Measurements from ENCODE around the gene SETD1B. TPM values are rescaled to one million over a fixed set of nuclear protein-coding genes. Genes with fewer than 3 reads are reported as not detected.
A peak's percentile ranks its signal among the peaks of the same experiment; 100 is the strongest.

The SETD1B gene
- total RNA-seq, 1 donor from 2014 or later: 1.8 TPM

DNA sequence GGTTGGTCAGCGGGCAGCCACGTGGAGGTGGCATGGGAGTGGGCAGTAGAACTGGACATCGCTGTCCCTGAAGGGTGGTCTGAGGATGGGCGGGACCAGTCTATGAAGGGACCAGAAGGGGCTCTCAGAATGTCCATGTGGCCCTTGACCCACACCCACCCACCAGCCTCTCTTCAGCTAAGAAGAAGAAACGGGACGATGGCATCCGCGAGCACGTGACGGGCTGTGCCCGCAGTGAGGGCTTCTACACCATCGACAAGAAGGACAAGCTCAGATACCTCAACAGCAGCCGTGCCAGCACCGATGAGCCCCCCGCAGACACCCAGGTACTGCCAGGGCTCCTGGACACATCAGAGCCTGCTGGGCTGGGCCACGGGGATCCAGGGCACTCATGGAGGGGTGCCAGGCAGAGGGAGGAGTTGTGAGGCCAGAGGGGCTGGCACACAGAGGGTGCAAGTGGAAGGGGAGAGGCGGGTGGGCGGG, 21.3 kb downstream of the SETD1B start:
- no peaks in the 10 kb centered on the region for H3K9me3 Mint-ChIP-seq
- Histone ChIP-seq H3K36me3 (no peaks in the 10 kb centered on the region), H3K4me3 (no peak overlapping the region), H3K4me2 (no peak overlapping the region), H2AFZ (replicated peaks) (no peak overlapping the region), H3F3A (ENCODE audit: low read depth) (no peaks in the 10 kb centered on the region), H4K20me1 (ENCODE audit: low read depth) (no peaks in the 10 kb centered on the region), H3K9me3 (ENCODE audit: low read depth) (no peaks in the 10 kb centered on the region), H3K27ac (no peak overlapping the region), H3K4me1 (no peaks in the 10 kb centered on the region), H3K27me3 (no peaks in the 10 kb centered on the region), H3K9ac (no peak overlapping the region), H3K79me2 (ENCODE audit: low read depth) (no peaks in the 10 kb centered on the region)
- peaks cover 25% of the 10 kb centered on the region for H3K36me3 Mint-ChIP-seq
- no peak overlapping the region for H3K27ac Mint-ChIP-seq
- TF ChIP-seq EZH2phosphoT487 (IDR thresholded peaks at IDR 0.05) (no peak), EZH2 (IDR thresholded peaks at IDR 0.05) (no peak)
- H3K4me3 Mint-ChIP-seq: no peak overlapping the region
- peaks cover 10% of the 10 kb centered on the region for H3K27me3 Mint-ChIP-seq (ENCODE audit: insufficient read depth, low read depth)
- DNase-seq (ENCODE audit: low spot score): no peak
- no peaks in the 10 kb centered on the region for H3K4me1 Mint-ChIP-seq

DNA sequence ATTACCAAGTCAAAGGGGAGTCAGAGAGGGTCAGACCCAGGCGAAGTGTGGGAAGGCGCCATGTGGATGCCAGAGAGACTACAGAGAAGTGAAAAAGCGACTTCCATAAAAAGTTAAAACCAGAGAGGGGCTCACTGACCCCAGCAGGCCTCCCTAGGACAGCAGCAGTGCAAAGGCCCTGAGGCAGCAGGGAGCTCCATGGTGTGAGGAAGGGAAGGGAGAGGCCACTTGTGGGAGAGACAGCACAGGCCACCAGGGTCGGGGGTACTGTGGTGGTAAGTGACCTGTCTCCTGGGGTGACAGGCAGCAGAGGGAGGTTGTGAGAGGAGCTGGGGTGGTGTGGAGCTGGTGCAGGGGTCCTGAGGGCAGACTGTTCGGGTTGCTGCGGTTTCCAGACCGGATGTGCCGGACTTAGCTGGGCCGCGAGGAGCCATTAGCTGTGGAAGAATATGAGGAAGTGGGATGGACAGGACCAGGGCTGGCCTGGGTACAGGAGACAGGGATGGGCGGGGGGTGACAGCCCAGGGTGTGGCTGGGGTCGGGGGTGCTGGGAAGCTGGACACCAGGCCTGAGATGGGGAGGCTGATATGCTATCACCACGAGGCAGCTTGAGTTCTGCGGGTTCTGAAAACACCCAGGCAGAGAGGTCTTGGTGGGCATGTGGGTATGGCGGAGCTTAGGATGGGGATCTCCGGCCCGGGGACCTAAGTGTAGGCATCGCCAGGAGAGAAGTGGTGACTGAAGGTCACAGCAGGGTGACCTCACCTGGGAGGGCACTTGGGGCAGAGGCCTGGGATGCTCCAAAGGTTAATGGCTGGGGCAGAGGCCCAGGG, 22.7 kb downstream of the SETD1B start:
- peaks cover 25% of the 10 kb centered on the region for H3K36me3 Mint-ChIP-seq
- TF ChIP-seq EZH2phosphoT487 (IDR thresholded peaks at IDR 0.05) (no peak), CTCF (IDR thresholded peaks at IDR 0.05) (no peak), EZH2 (IDR thresholded peaks at IDR 0.05) (no peak)

GRCh38 chr12:121827351-121828099, 23.7 kb downstream of the SETD1B start:
- no peaks in the 10 kb centered on the region for H3K4me1 Mint-ChIP-seq
- Histone ChIP-seq H4K20me1 (ENCODE audit: low read depth) (no peaks in the 10 kb centered on the region), H3K27ac (no peak overlapping the region), H3K27me3 (no peaks in the 10 kb centered on the region), H3F3A (ENCODE audit: low read depth) (no peaks in the 10 kb centered on the region), H2AFZ (replicated peaks) (no peak overlapping the region), H3K4me2 (no peak overlapping the region), H3K79me2 (ENCODE audit: low read depth) (no peaks in the 10 kb centered on the region), H3K4me3 (no peak overlapping the region), H3K9ac (no peak overlapping the region), H3K36me3 (no peaks in the 10 kb centered on the region), H3K9me3 (ENCODE audit: low read depth) (no peaks in the 10 kb centered on the region), H3K4me1 (no peaks in the 10 kb centered on the region)
- TF ChIP-seq EZH2phosphoT487 (IDR thresholded peaks at IDR 0.05): no peak
- no peak for TF ChIP-seq EZH2 (IDR thresholded peaks at IDR 0.05)
- no peak for TF ChIP-seq CTCF (IDR thresholded peaks at IDR 0.05)
- no peak overlapping the region for H3K4me3 Mint-ChIP-seq
- H3K36me3 Mint-ChIP-seq: peaks cover 27% of the 10 kb centered on the region
- no peak for DNase-seq (ENCODE audit: low spot score)
- no peaks in the 10 kb centered on the region for H3K9me3 Mint-ChIP-seq
- peaks cover 5% of the 10 kb centered on the region for H3K27me3 Mint-ChIP-seq (ENCODE audit: insufficient read depth, low read depth)
- H3K27ac Mint-ChIP-seq: peak overlapping the region; percentile 83

More for the DNA sequence above, 22.7 kb downstream of the SETD1B start:
- H3K79me2 ChIP-seq (ENCODE audit: low read depth): no peaks in the 10 kb centered on the region
- no peak overlapping the region for H3K27ac ChIP-seq
- Mint-ChIP-seq H3K4me1 (no peaks in the 10 kb centered on the region), H3K4me3 (no peak overlapping the region), H3K27me3 (ENCODE audit: insufficient read depth, low read depth) (peaks cover 7% of the 10 kb centered on the region), H3K27ac (peak overlapping the region; percentile 97), H3K9me3 (no peaks in the 10 kb centered on the region)
- H3K4me1 ChIP-seq: no peaks in the 10 kb centered on the region
- H3K9ac ChIP-seq: no peak overlapping the region
- no peak overlapping the region for H3K4me3 ChIP-seq
- no peaks in the 10 kb centered on the region for H3F3A ChIP-seq (ENCODE audit: low read depth)
- no peaks in the 10 kb centered on the region for H3K36me3 ChIP-seq
- DNase-seq (ENCODE audit: low spot score): no peak
- no peak overlapping the region for H3K4me2 ChIP-seq
- no peaks in the 10 kb centered on the region for H3K27me3 ChIP-seq
- no peak overlapping the region for H2AFZ ChIP-seq (replicated peaks)
- no peaks in the 10 kb centered on the region for H4K20me1 ChIP-seq (ENCODE audit: low read depth)
- no peaks in the 10 kb centered on the region for H3K9me3 ChIP-seq (ENCODE audit: low read depth)
